HG02885 (cell line): ENCODE data around the gene TMEM178A.

Source experiments
- ATAC-seq: cut with Tn5 transposase; IDR thresholded peaks from one replicate; pipeline ENCODE4 v1.9.1; 2021; ENCODE audit warnings: mild to moderate bottlenecking; ENCODE audit not compliant: unreplicated experiment, poor library complexity

The TMEM178A gene

GRCh38 chr2:39733070-39733674, 67.5 kb downstream of the TMEM178A start:
- no peak for ATAC-seq

- no peak for ATAC-seq
These were observed 68.7 kb downstream of the TMEM178A start for GRCh38 chr2:39734445-39734844.

GRCh38 chr2:39735648-39736047, 69.9 kb downstream of the TMEM178A start:
- ATAC-seq: no peak

GRCh38 chr2:39736640-39737039, 70.9 kb downstream of the TMEM178A start:
- ATAC-seq: no peak

GRCh38 chr2:39737661-39738060, 71.9 kb downstream of the TMEM178A start:
- no peak for ATAC-seq

GRCh38 chr2:39738936-39739335, 73.2 kb downstream of the TMEM178A start:
- ATAC-seq: no peak

GRCh38 chr2:39739386-39739785, 73.7 kb downstream of the TMEM178A start:
- no peak for ATAC-seq

- ATAC-seq: no peak
These were observed 76.2 kb downstream of the TMEM178A start for GRCh38 chr2:39741871-39742270.

GRCh38 chr2:39743269-39743776, 77.6 kb downstream of the TMEM178A start:
- ATAC-seq: no peak

GRCh38 chr2:39755466-39755865, 89.7 kb downstream of the TMEM178A start:
- no peak for ATAC-seq

GRCh38 chr2:39757156-39757555, 91.4 kb downstream of the TMEM178A start:
- ATAC-seq: no peak

GRCh38 chr2:39762448-39762847, 96.7 kb downstream of the TMEM178A start:
- ATAC-seq: no peak
